Sigmoid colon (tissue), 7 donors: ENCODE measurements around the gene ASCL2. TPM values are rescaled to one million over a fixed set of nuclear protein-coding genes. Genes with fewer than 3 reads are reported as not detected.

Experiments
- DNase-seq: peaks from one replicate; pipeline ENCODE4 v3.0.0-alpha.2; 2019
- H3K27ac ChIP-seq, 4 donors: fragments of 200-600 bp; sonication (generic); one replicate each; pipeline ENCODE4 v1.5.1; 2016 to 2019; ENCODE audit warnings: mild to moderate bottlenecking in 1 of 4
- H3K27me3 ChIP-seq, 3 donors: fragments of 200-600 bp; sonication (generic); one replicate each; pipeline ENCODE4 v1.5.1; 2019; ENCODE audit warnings: mild to moderate bottlenecking in 1 of 3
- H3K36me3 ChIP-seq, 4 donors: fragments of 200-600 bp; sonication (generic); one replicate each; pipeline ENCODE4 v1.5.1; 2016 to 2019
- H3K4me1 ChIP-seq, 4 donors: fragments of 200-600 bp; sonication (generic); one replicate each; pipeline ENCODE4 v1.5.1; 2017 to 2019
- H3K4me3 ChIP-seq, 4 donors: fragments of 200-600 bp; sonication (generic); one replicate each; pipeline ENCODE4 v1.5.1; 2017 to 2019; ENCODE audit warnings: mild to moderate bottlenecking in 2 of 4, moderate library complexity in 1 of 4
- H3K9me3 ChIP-seq, 4 donors: fragments of 200-600 bp in 3 of 4; sonication (generic) in 3 of 4; one replicate each; pipeline versions ENCODE4 v1.5.1 to v1.6.1; 2013 to 2019
- CTCF ChIP-seq, 4 experiments: fragments of 450-650 bp in 3 of 4; fragments of 200-600 bp in 1 of 4; IDR thresholded peaks; one replicate each; pipeline ENCODE4 v1.5.1; 2016 to 2019; ENCODE audit warnings: antibody characterized with exemption in 4 of 4, mild to moderate bottlenecking in 3 of 4, moderate library complexity in 2 of 4
- EP300 ChIP-seq, 4 donors: sonication (generic); formaldehyde crosslinking; IDR thresholded peaks; one replicate each; pipeline ENCODE4 v1.6.1; 2017; ENCODE audit warnings: antibody characterized with exemption in 4 of 4
- POLR2A ChIP-seq, 2 donors: fragments of 450-650 bp; IDR thresholded peaks; one replicate each; pipeline ENCODE4 v1.6.1; 2016; ENCODE audit warnings: antibody characterized with exemption in 2 of 2, mild to moderate bottlenecking in 2 of 2, moderate library complexity in 2 of 2
- POLR2AphosphoS5 ChIP-seq, 4 donors: sonication (generic); formaldehyde crosslinking; IDR thresholded peaks; one replicate each; pipeline ENCODE4 v1.6.1; 2017; ENCODE audit warnings: antibody characterized with exemption in 4 of 4
- WGBS, 2 donors: extraction: QIAGEN DNeasy Blood & Tissue Kit; methylation state at CpG; one replicate each; pipeline ENCODE4 v1.1.7; 2013; 5-methylcytosine and 5-hydroxymethylcytosine counted together
- intact Hi-C: fragments of 100-400 bp; cut with DNase I; formaldehyde crosslinking; loops from one replicate; pipeline ENCODE4 v1.15.1; 2023
- polyA plus RNA-seq, 3 donors: library from polyadenylated mRNA; stranded (reverse); fragments of 200-250 nt; gene quantifications; one replicate each; pipeline ENCODE4 v1.2.3, GENCODE V29; 2013
- total RNA-seq, 4 donors: library from RNA; depleted of rRNA; stranded (reverse); fragments of >200 nt; gene quantifications; one replicate each; pipeline ENCODE4 v1.1.0, GENCODE V29; 2016
- donor health status: healthy with polysubstance abuse.
- donor health status: Bipolar disorder and iron deficiency.
- donor health status: healthy.

Gene ASCL2
- total and polyA plus RNA-seq, 7 donors = 0.28 to 4.8 (median 1.2) TPM; not detected in 2

GRCh38 chr11:2300290-2300935 lies 30.0 kb upstream of the ASCL2 start:
- no peaks in the 10 kb centered on the region for H3K36me3 ChIP-seq
- H3K27me3 ChIP-seq = no peaks in the 10 kb centered on the region
- no peak overlapping the region for H3K27ac ChIP-seq
- DNase-seq = no peak
- H3K9me3 ChIP-seq = no peaks in the 10 kb centered on the region
- no peak for TF ChIP-seq EP300 (IDR thresholded peaks at IDR 0.05)
- no peak for TF ChIP-seq POLR2AphosphoS5 (IDR thresholded peaks at IDR 0.05)
- peaks cover 0 to 37% (median 30%) of the 10 kb centered on the region in 4 donors for H3K4me1 ChIP-seq
- H3K4me3 ChIP-seq = no peak overlapping the region
- intact Hi-C loops = loop anchor here (5.0 to 10.0 kb wide), 2 partner anchors 232 to 436 kb away; no protein-coding TSS in a partner anchor
- 54 to 62% methylated on average over 19 of the region's 19 CpGs for WGBS, 2 donors

GRCh38 chr11:2299773-2300172 lies 29.4 kb upstream of the ASCL2 start:
- intact Hi-C loops = loop anchor here (5.0 to 10.0 kb wide), 2 partner anchors 233 to 435 kb away; no protein-coding TSS in a partner anchor
- DNase-seq = no peak
- Histone ChIP-seq H3K36me3 (no peaks in the 10 kb centered on the region), H3K4me1 (peaks cover 0 to 31% (median 24%) of the 10 kb centered on the region in 4 donors), H3K4me3 (no peak overlapping the region), H3K9me3 (no peaks in the 10 kb centered on the region), H3K27ac (no peak overlapping the region), H3K27me3 (no peaks in the 10 kb centered on the region)
- 60 to 72% methylated on average over 10 of the region's 10 CpGs for WGBS, 2 donors
- TF ChIP-seq POLR2A (IDR thresholded peaks at IDR 0.05) (no peak), EP300 (IDR thresholded peaks at IDR 0.05) (no peak), POLR2AphosphoS5 (IDR thresholded peaks at IDR 0.05) (no peak), CTCF (IDR thresholded peaks at IDR 0.05) (no peak)

GRCh38 chr11:2298795-2299761 lies 28.7 kb upstream of the ASCL2 start:
- TF ChIP-seq CTCF (IDR thresholded peaks at IDR 0.05) (no peak), POLR2AphosphoS5 (IDR thresholded peaks at IDR 0.05) (no peak), POLR2A (IDR thresholded peaks at IDR 0.05) (no peak), EP300 (IDR thresholded peaks at IDR 0.05) (no peak)
- intact Hi-C loops = no loop called here

GRCh38 chr11:2298131-2298794 lies 27.9 kb upstream of the ASCL2 start:
- Histone ChIP-seq H3K4me3 (no peak overlapping the region), H3K27ac (no peak overlapping the region), H3K4me1 (peaks cover 0 to 16% (median 11%) of the 10 kb centered on the region in 4 donors), H3K36me3 (no peaks in the 10 kb centered on the region), H3K27me3 (no peaks in the 10 kb centered on the region), H3K9me3 (no peaks in the 10 kb centered on the region)
- intact Hi-C loops = no loop called here
- TF ChIP-seq CTCF (IDR thresholded peaks at IDR 0.05) (no peak), POLR2A (IDR thresholded peaks at IDR 0.05) (no peak), EP300 (IDR thresholded peaks at IDR 0.05) (no peak), POLR2AphosphoS5 (IDR thresholded peaks at IDR 0.05) (no peak)
- peak; percentile 37 for DNase-seq
- 82 to 88% methylated on average over 14 of the region's 14 CpGs for WGBS, 2 donors

More at GRCh38 chr11:2298795-2299761, 28.7 kb upstream of the ASCL2 start:
- 37 to 66% methylated on average over 18 of the region's 18 CpGs for WGBS, 2 donors
- Histone ChIP-seq H3K4me3 (no peak overlapping the region), H3K27me3 (no peaks in the 10 kb centered on the region), H3K4me1 (peaks cover 0 to 24% (median 18%) of the 10 kb centered on the region in 4 donors), H3K9me3 (no peaks in the 10 kb centered on the region), H3K27ac (no peak overlapping the region), H3K36me3 (no peaks in the 10 kb centered on the region)
- no peak for DNase-seq
